Measurements from ENCODE around the gene TNNC1.

DNA sequence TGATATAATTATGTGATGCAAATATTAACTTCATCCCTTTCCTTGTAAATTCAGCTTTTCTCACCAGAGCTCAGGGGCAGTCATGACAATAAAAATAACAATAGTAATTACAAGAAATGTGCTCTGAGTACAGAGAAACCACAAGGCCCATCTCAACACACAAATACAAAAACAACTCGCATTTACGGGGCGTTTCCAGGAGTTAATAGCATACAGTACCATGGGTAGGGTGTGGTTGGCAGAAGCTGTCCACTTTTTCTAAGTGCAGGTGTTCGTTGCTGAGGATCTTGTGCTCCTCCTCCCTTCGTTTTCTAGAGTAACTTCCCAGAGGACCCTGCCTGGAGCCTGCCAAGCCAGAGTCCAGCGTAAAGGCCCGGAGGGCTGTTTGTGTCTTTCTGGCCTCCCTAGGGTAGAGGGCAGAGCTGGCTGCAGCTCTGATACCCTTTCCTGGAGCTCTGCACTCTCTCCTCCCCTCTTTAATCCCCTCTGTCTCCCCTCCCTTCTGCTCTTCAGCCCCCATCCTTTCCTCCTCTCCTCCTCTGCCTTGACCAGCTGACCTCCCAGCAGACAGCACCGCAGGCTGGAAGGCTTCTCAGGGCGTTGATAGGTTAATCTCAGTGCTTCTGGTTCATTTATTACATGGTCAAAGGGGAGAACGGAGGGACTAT, 20.4 kb downstream of the TNNC1 start:
- TF ChIP-seq, protein P1, sequence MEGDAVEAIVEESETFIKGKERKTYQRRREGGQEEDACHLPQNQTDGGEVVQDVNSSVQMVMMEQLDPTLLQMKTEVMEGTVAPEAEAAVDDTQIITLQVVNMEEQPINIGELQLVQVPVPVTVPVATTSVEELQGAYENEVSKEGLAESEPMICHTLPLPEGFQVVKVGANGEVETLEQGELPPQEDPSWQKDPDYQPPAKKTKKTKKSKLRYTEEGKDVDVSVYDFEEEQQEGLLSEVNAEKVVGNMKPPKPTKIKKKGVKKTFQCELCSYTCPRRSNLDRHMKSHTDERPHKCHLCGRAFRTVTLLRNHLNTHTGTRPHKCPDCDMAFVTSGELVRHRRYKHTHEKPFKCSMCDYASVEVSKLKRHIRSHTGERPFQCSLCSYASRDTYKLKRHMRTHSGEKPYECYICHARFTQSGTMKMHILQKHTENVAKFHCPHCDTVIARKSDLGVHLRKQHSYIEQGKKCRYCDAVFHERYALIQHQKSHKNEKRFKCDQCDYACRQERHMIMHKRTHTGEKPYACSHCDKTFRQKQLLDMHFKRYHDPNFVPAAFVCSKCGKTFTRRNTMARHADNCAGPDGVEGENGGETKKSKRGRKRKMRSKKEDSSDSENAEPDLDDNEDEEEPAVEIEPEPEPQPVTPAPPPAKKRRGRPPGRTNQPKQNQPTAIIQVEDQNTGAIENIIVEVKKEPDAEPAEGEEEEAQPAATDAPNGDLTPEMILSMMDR (IDR thresholded peaks at IDR 0.05; ENCODE audit: low read depth, low read length), result no peak
- TF ChIP-seq EZH2phosphoT487 (IDR thresholded peaks at IDR 0.05; ENCODE audit: low read depth), result no peak

Measured in OCI-LY3 (cell line).